Measurements from ENCODE around the gene KCNQ5.

KCNQ5 gene

DNA sequence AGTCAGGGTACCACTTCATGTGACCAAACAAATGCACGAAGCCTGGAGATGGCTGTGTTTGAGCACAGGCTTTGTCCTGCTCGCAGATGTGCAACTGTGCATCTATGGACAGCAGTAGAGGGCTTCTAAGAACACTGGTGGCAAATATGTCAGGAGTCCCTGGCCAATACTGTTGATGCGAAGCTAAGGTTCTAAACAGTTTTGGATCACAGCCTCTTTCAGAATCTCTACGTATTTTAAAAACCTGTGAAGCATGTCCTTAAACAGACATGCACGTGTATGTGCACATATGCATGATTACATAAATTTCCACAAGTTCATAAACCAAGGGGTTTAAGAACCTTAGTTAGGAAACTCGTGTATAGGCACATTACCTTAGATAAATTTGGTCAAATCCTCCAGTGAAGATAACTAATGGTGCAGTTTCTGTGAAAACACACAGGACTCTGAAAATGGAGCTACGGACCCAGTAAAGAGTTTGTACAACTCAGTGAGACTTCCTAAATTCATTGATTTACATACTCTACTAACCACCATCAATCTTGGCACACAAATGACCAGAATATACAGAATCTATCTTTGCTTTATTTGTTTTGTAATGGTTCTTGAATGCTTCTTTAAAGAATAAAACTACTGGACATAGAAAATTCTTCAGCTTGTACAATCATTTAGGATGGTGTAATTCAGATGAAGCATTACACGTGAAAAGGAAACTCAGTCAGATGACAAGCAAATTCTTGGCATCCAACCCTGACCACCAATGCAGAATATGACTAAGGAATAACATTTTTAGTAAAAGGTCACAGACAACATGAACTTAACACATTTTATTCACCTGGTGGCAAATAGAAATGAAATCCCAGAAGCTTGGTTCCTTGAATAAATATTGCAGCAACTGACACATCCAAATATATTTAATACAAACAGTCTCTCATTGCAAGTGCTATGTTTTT is 27.4 kb downstream of the KCNQ5 start:
- Mint-ChIP-seq H3K27me3 (no peaks in the 10 kb centered on the region), H3K27ac (peak overlapping the region; percentile 46), H3K36me3 (peaks cover 3% of the 10 kb centered on the region), H3K4me3 (peak overlapping the region; percentile 68), H3K9me3 (no peaks in the 10 kb centered on the region), H3K4me1 (peaks cover 30% of the 10 kb centered on the region)
- DNase-seq (ENCODE audit: low spot score in 2 of 2) (no peak), ATAC-seq (ENCODE audit: low read depth) (peak; percentile 73)

DNA sequence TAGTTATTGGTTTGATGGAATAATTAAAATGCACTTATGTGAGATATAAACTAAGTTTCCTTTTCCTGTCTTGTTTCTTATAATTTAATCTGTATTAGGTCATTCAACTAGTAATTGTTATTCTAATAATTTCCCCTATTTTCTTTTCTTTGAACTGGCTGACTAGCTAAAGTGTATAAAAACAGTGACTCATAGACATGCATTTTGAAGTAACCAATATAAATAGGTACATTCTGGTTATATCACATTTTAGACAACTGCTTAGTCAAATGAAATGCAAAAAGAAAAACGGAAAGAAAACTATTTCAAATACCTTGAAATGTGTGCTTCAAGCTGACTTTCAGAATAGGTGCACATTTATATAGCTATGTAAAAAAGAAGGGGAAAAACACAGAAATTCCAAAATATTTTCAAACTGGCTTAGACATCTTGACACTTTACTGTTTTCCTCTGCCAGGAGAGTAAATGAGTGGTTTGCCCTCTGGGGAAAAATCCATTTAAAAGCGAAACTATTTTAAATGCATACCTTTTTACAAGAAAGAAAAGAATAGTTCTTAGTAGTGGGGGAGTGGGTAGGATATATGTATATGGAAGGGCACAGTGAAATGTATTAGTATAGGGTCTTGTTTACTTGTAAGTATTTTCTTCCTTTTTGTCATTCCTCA is 28.3 kb downstream of the KCNQ5 start:
- ATAC-seq (ENCODE audit: low read depth): no peak
- H3K4me3 Mint-ChIP-seq: no peak overlapping the region
- H3K4me1 Mint-ChIP-seq: peaks cover 33% of the 10 kb centered on the region
- no peak for DNase-seq (ENCODE audit: low spot score in 2 of 2)
- H3K9me3 Mint-ChIP-seq: no peaks in the 10 kb centered on the region
- no peaks in the 10 kb centered on the region for H3K27me3 Mint-ChIP-seq
- H3K27ac Mint-ChIP-seq: peak overlapping the region; percentile 13
- H3K36me3 Mint-ChIP-seq: peaks cover 3% of the 10 kb centered on the region

DNA sequence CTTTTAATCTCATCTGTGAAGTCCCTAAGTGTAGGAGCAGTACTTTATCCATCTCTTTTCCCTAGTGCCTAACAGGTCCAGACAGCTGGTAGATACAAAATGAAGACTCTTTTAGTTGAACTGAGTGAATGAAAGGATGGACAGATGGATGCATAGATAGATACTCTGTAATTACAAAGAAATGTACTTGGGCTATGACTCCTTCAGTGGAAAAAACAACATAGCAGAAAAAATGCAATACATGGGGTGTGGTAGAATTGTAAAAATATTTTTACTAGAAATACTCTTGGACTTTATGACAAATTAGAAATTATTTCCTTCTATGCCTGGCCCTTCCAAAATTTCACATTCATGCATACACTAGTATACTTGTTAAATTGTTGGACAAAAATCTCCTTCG is 29.3 kb downstream of the KCNQ5 start:
- peaks cover 6% of the 10 kb centered on the region for H3K36me3 Mint-ChIP-seq
- peak overlapping the region; percentile 13 for H3K27ac Mint-ChIP-seq
- H3K4me1 Mint-ChIP-seq: peaks cover 36% of the 10 kb centered on the region
- no peaks in the 10 kb centered on the region for H3K27me3 Mint-ChIP-seq
- H3K9me3 Mint-ChIP-seq: no peaks in the 10 kb centered on the region
- ATAC-seq (ENCODE audit: low read depth) (no peak), DNase-seq (ENCODE audit: low spot score in 2 of 2) (no peak)
- H3K4me3 Mint-ChIP-seq: no peak overlapping the region

DNA sequence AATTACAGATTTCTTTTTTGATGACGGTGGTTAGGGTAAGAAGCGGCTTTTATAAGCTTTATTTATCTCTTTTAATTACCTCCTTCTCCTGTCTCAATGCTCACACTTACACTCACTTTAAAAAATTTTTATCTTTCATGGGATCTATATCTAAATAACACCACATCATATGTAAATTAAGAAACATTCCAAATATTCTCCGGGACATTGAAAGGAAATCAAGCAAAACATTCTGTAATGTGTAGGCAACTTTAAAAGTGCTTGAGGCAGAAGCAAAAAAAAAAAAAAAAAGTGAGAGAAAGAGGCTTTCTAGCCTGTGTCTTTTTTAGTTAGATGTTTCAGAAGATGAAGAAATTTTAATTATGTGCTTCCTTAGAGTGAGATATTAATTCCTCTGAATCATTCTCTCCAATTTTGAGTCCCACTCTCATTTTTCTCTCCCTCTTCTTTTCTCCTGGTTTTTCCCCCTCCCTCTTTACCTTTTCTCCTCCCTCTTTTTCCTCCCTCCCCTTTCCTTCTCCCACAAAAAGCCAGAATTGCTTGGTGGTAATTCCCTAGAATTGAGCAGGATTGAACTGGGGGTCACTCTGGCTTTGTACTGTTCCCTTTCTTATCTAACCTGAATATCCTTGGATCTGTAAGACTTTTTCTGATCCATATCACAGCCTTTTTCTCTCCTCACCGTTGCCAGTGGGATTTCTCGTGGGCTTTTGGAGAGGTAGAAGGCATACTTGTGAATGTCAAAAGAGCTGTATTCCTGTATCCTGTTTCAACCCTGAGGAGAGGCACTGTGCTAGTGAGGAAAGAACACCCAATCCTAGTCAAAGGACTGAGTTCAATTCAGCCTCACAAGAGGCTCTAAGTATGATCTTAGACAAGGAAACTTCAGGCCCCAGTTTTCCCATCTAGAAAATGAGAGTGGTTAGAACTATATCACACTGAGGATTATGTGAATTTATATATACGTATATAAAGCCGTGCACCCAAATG is 30.4 kb downstream of the KCNQ5 start:
- no peaks in the 10 kb centered on the region for H3K9me3 Mint-ChIP-seq
- H3K27me3 Mint-ChIP-seq: no peaks in the 10 kb centered on the region
- no peak overlapping the region for H3K4me3 Mint-ChIP-seq
- H3K36me3 Mint-ChIP-seq: peaks cover 4% of the 10 kb centered on the region
- no peak for ATAC-seq (ENCODE audit: low read depth)
- no peak for DNase-seq (ENCODE audit: low spot score in 2 of 2)
- H3K27ac Mint-ChIP-seq: peak overlapping the region; percentile 79
- H3K4me1 Mint-ChIP-seq: peaks cover 33% of the 10 kb centered on the region

DNA sequence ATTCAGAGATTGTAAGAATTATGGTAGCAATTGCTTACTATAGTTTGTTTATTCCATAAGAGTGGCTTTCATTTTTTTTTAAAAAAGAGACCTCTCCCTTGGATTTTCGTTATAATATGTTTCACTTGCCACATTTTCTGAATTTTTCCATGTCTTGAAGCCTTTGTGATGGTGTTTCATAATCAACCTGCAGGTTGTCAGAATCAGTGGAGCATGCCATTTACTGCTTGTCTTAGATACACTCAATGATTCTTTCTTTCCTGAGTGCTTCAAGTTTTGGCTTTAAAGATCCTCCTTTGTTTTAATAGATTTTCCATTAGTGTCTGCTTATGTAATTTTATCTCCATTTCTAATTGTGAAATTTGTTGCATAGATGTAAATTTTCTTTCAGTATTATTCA is 31.2 kb downstream of the KCNQ5 start:
- ATAC-seq (ENCODE audit: low read depth) (no peak), DNase-seq (ENCODE audit: low spot score in 2 of 2) (no peak)
- no peak overlapping the region for H3K27ac Mint-ChIP-seq
- H3K9me3 Mint-ChIP-seq: no peaks in the 10 kb centered on the region
- H3K27me3 Mint-ChIP-seq: no peaks in the 10 kb centered on the region
- peaks cover 4% of the 10 kb centered on the region for H3K36me3 Mint-ChIP-seq
- no peak overlapping the region for H3K4me3 Mint-ChIP-seq
- peaks cover 33% of the 10 kb centered on the region for H3K4me1 Mint-ChIP-seq

DNA sequence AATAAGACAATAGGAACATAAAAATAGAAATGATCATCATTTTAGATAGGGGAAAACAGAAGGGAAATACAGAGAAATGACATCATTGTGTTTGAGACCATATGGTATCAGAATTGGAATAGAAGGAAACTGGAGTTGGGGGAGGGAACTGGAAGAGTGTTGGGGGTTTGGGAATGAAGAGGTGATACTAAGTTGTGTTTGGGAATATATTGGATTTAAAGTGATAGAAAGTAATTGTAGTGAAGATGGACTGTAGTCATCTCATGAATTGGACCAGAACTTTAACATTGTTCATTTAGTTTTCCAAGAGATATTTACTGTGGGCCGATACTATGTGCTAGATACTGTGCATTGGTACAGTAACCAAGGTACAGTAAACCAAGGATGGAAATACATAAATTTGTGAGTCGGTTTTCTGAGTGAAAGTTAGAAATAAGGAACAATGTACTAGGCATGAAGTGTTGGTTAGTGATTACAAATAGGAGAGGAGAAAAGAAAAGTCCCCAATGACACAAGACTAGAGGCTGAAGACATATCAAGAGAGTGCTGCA is 32.3 kb downstream of the KCNQ5 start:
- H3K4me1 Mint-ChIP-seq: peaks cover 28% of the 10 kb centered on the region
- H3K27me3 Mint-ChIP-seq: no peaks in the 10 kb centered on the region
- H3K27ac Mint-ChIP-seq: peak overlapping the region; percentile 54
- DNase-seq (ENCODE audit: low spot score in 2 of 2) (no peak), ATAC-seq (ENCODE audit: low read depth) (peak; percentile 83)
- H3K9me3 Mint-ChIP-seq: no peaks in the 10 kb centered on the region
- H3K4me3 Mint-ChIP-seq: no peak overlapping the region
- peaks cover 5% of the 10 kb centered on the region for H3K36me3 Mint-ChIP-seq

DNA sequence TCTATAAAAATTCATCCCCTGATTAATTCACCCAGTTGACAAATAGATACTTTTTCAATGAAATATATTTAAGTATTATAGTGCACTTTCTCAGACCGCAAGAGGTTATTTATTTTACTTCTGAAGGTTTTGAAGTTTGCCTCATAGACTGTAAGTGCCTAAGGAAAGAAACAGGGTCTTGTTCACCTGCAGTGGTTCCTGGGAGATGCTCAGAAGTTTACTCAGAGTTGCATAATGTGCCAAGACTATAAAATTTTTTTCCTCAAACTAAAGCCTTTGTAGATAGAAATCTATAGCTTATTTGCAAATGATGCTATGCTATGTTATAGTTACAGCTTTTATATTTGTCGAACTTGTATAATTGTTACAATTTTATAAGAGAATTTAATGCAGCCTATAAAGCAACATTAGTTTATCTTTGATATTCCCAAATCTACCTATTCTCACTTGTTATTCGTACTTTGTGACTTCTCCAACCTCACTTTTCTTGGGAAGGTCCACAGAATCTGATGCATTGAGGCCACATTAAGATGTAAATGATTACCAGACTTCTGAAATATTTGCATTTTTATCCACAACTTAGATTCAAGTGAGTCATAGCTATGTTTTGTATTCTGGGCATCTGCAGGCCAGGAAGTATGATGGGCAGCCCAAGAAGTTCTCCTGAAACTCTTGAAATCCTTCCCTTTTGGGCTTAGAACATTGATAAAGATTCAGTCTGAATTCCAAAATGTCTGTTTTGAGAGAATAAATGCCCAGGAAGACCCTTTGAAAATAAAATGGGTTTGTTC is 35.7 kb downstream of the KCNQ5 start:
- Mint-ChIP-seq H3K27me3 (no peaks in the 10 kb centered on the region), H3K36me3 (peaks cover 6% of the 10 kb centered on the region), H3K4me3 (no peak overlapping the region), H3K4me1 (peaks cover 16% of the 10 kb centered on the region), H3K9me3 (no peaks in the 10 kb centered on the region), H3K27ac (no peak overlapping the region)
- ATAC-seq (ENCODE audit: low read depth) (no peak), DNase-seq (ENCODE audit: low spot score in 2 of 2) (no peak)

DNA sequence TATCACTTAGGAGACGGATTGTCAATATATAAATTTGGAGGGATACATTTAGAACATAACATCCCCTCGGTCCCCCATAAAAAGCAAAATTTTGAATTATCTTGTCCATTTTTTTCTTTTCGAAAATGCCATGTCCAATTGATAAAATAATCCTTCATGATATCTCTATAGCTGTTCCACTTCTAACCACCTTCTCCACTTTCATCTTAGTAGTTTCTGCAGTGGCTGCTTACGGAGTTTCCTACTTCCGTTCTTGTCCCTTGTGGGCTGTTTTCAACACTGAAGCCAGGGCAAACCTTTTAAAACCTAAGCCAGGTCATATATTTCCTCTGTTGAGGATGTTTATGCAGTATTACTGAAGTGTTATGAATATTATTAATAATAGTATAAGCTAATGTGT is 37.9 kb downstream of the KCNQ5 start:
- peaks cover 5% of the 10 kb centered on the region for H3K4me1 Mint-ChIP-seq
- H3K9me3 Mint-ChIP-seq: no peaks in the 10 kb centered on the region
- no peak for ATAC-seq (ENCODE audit: low read depth)
- H3K36me3 Mint-ChIP-seq: peaks cover 9% of the 10 kb centered on the region
- DNase-seq (ENCODE audit: low spot score in 2 of 2): no peak
- H3K4me3 Mint-ChIP-seq: no peak overlapping the region
- H3K27ac Mint-ChIP-seq: no peak overlapping the region
- H3K27me3 Mint-ChIP-seq: no peaks in the 10 kb centered on the region

DNA sequence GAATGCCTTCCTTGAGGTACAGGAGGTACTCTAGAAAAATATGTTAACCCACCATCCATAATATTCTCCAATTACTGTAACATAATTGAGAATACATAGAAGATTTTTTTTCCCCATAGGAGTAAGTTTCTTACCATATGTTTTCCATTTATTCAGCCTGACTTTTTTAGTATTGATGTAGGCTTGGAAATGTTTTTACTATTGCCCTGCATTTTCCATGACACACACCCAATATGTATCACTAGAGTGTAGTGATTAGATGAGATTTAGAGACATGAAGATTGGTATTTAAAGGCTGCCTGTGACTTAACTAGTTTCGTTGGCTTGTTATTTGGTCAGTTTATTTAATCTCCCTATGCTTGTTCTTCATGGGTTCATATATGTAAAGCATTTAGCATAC is 39.5 kb downstream of the KCNQ5 start:
- DNase-seq (ENCODE audit: low spot score in 2 of 2): no peak
- ATAC-seq (ENCODE audit: low read depth): no peak
- Mint-ChIP-seq H3K9me3 (no peaks in the 10 kb centered on the region), H3K36me3 (peaks cover 9% of the 10 kb centered on the region), H3K4me3 (no peak overlapping the region), H3K27me3 (no peaks in the 10 kb centered on the region), H3K27ac (no peak overlapping the region), H3K4me1 (peaks cover 2% of the 10 kb centered on the region)

DNA sequence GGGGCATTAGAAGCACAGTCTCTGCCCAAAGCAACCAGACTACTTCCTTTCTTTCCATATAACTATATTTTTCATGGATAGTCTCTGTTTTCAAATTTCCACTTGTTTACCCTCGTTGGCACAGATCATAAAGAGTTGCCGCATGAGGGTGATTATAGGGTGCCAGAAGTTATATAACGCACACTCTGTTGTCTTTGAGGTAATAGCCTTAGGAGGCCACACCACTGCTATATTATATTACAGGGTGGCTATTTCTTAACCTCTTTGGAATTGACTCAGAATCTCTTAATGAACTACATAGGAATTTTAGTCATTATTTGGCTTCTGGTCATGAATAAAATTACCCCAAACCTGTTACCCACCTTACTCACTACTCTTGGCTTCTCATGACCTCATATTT is 43.7 kb downstream of the KCNQ5 start:
- Mint-ChIP-seq H3K9me3 (no peaks in the 10 kb centered on the region), H3K36me3 (peaks cover 8% of the 10 kb centered on the region), H3K27me3 (no peaks in the 10 kb centered on the region), H3K4me3 (no peak overlapping the region), H3K27ac (no peak overlapping the region), H3K4me1 (peaks cover 7% of the 10 kb centered on the region)
- ATAC-seq (ENCODE audit: low read depth): no peak
- DNase-seq (ENCODE audit: low spot score in 2 of 2): no peak

DNA sequence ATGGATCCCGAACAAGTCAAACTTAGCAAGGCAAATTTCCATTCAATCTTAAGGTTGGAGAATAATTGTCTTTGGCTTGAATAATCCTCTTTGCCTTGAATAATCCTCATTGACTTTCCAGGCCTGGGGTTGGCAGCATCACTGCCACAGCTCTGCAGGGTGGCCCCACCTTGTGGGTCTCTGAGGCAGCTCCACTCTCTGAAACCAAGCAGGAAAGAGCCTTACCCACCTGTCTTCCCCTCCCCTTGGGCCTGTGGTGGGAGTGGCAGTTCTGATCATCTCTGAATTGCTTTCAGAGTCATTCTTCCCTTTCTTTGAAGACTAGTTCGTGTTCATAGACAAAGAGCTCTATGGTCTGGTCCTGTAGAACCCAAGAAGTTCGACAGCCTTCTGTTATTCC is 47.5 kb downstream of the KCNQ5 start:
- no peak for DNase-seq (ENCODE audit: low spot score in 2 of 2)
- ATAC-seq (ENCODE audit: low read depth): no peak
- Mint-ChIP-seq H3K27me3 (no peaks in the 10 kb centered on the region), H3K4me3 (no peak overlapping the region), H3K4me1 (peaks cover 10% of the 10 kb centered on the region), H3K27ac (no peak overlapping the region), H3K9me3 (no peaks in the 10 kb centered on the region), H3K36me3 (peaks cover 5% of the 10 kb centered on the region)

DNA sequence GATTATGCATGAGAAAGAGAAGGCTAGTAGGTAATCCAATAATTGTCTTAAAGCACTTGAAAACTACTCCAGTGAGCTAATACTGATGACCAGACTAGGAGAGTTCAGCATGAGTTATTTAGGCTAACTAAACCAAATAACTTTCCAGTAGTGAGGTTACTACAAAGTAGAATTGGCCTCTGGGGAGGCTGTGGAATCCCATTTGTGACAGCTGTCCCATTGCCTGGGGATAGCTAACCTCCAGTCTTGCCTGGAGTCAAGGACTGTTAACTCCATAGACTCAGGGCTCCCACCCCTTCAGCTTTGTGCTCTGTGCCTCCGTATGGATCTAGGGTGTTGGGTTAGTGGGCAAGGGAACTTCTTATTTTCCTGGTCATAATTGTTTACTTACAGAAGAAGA is 51.0 kb downstream of the KCNQ5 start:
- no peak for DNase-seq (ENCODE audit: low spot score in 2 of 2)
- Mint-ChIP-seq H3K27ac (no peak overlapping the region), H3K4me3 (no peak overlapping the region), H3K4me1 (peaks cover 10% of the 10 kb centered on the region), H3K27me3 (no peaks in the 10 kb centered on the region), H3K9me3 (no peaks in the 10 kb centered on the region), H3K36me3 (no peaks in the 10 kb centered on the region)
- no peak for ATAC-seq (ENCODE audit: low read depth)

DNA sequence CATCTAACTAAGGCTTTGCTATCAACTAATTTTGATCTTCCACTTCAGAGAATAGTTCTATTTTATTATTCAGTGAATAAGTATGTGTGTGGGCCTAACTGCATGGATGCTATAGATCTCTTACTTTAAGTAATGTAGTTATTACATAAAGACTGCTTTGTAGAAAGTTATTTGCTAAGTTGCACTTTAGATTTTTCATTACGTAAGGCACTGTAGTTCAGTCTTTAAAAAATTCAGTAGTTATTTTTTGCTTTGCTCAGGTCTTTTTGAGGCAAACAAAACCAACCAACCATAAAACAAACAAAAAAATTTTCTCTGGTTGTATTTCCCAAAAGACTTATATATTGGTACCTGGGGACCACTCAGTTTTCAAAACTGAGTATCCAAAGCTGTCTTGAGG is 53.0 kb downstream of the KCNQ5 start:
- no peak overlapping the region for H3K27ac Mint-ChIP-seq
- H3K4me1 Mint-ChIP-seq: peaks cover 5% of the 10 kb centered on the region
- H3K9me3 Mint-ChIP-seq: no peaks in the 10 kb centered on the region
- DNase-seq (ENCODE audit: low spot score in 2 of 2) (no peak), ATAC-seq (ENCODE audit: low read depth) (no peak)
- H3K36me3 Mint-ChIP-seq: peaks cover 2% of the 10 kb centered on the region
- H3K4me3 Mint-ChIP-seq: no peak overlapping the region
- no peaks in the 10 kb centered on the region for H3K27me3 Mint-ChIP-seq

All from memory B cell (primary cell).